ENCODE measurements around the gene MSANTD1. TPM values are rescaled to one million over a fixed set of nuclear protein-coding genes. Genes with fewer than 3 reads are reported as not detected.

The MSANTD1 gene
- total and polyA plus RNA-seq, 4 donors = 0.05 to 1.2 (median 0.23) TPM; not detected in 1

DNA sequence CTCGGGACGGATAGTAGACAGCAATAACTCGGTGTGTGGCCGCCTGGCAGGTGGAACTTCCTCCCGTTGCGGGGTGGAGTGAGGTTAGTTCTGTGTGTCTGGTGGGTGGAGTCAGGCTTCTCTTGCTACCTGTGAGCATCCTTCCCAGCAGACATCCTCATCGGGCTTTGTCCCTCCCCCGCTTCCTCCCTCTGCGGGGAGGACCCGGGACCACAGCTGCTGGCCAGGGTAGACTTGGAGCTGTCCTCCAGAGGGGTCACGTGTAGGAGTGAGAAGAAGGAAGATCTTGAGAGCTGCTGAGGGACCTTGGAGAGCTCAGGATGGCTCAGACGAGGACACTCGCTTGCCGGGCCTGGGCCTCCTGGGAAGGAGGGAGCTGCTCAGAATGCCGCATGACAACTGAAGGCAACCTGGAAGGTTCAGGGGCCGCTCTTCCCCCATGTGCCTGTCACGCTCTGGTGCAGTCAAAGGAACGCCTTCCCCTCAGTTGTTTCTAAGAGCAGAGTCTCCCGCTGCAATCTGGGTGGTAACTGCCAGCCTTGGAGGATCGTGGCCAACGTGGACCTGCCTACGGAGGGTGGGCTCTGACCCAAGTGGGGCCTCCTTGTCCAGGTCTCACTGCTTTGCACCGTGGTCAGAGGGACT lies 5.7 kb upstream of the MSANTD1 start:
- 86% methylated on average over 23 of the region's 23 CpGs for WGBS
- Histone ChIP-seq H3K4me3 (ENCODE audit: low read depth in 1 of 3, low read length in 3 of 3) (no peak overlapping the region), H3K36me3 (ENCODE audit: control insufficient read depth in 4 of 4, insufficient read depth in 3 of 4, low read depth in 1 of 4, low read length in 3 of 4) (peaks cover 14 to 44% (median 14%) of the 10 kb centered on the region in 4 donors), H3K4me1 (ENCODE audit: control insufficient read depth in 4 of 4, insufficient read depth in 4 of 4, low read length in 3 of 4) (no peaks in the 10 kb centered on the region), H3K9ac (ENCODE audit: low read depth in 1 of 2, low read length in 2 of 2) (no peak overlapping the region), H3K27me3 (ENCODE audit: control insufficient read depth in 4 of 4, insufficient read depth in 4 of 4, low read length in 3 of 4) (no peaks in the 10 kb centered on the region), H3K27ac (ENCODE audit: low read depth in 1 of 2, low read length in 2 of 2) (no peak overlapping the region), H3K9me3 (ENCODE audit: control insufficient read depth in 4 of 4, low read length in 3 of 4) (no peaks in the 10 kb centered on the region)
- no peak for DNase-seq (ENCODE audit: low spot score)
- TF ChIP-seq NR2F2 (IDR thresholded peaks at IDR 0.05) = no peak
- no peak for TF ChIP-seq HNF4A (conservative IDR thresholded peaks at IDR 0.05)
- TF ChIP-seq, protein P1, sequence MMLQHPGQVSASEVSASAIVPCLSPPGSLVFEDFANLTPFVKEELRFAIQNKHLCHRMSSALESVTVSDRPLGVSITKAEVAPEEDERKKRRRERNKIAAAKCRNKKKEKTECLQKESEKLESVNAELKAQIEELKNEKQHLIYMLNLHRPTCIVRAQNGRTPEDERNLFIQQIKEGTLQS (IDR thresholded peaks at IDR 0.05) = no peak
- no peak for TF ChIP-seq RAD21 (IDR thresholded peaks at IDR 0.05)
- no peak for TF ChIP-seq YY1 (IDR thresholded peaks at IDR 0.05)
- no peak for TF ChIP-seq HNF4G (IDR thresholded peaks at IDR 0.05)
- no peak for TF ChIP-seq SP1 (IDR thresholded peaks at IDR 0.05)
- TF ChIP-seq, protein P2, sequence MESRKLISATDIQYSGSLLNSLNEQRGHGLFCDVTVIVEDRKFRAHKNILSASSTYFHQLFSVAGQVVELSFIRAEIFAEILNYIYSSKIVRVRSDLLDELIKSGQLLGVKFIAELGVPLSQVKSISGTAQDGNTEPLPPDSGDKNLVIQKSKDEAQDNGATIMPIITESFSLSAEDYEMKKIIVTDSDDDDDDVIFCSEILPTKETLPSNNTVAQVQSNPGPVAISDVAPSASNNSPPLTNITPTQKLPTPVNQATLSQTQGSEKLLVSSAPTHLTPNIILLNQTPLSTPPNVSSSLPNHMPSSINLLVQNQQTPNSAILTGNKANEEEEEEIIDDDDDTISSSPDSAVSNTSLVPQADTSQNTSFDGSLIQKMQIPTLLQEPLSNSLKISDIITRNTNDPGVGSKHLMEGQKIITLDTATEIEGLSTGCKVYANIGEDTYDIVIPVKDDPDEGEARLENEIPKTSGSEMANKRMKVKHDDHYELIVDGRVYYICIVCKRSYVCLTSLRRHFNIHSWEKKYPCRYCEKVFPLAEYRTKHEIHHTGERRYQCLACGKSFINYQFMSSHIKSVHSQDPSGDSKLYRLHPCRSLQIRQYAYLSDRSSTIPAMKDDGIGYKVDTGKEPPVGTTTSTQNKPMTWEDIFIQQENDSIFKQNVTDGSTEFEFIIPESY (IDR thresholded peaks at IDR 0.05) = no peak
- no peak for TF ChIP-seq FOXA2 (IDR thresholded peaks at IDR 0.05)
- TF ChIP-seq JUND (IDR thresholded peaks at IDR 0.05) = no peak
- TF ChIP-seq GABPA (IDR thresholded peaks at IDR 0.05 in 1 of 2, conservative IDR thresholded peaks at IDR 0.05 in 1 of 2) = no peak
- TF ChIP-seq, protein P3, sequence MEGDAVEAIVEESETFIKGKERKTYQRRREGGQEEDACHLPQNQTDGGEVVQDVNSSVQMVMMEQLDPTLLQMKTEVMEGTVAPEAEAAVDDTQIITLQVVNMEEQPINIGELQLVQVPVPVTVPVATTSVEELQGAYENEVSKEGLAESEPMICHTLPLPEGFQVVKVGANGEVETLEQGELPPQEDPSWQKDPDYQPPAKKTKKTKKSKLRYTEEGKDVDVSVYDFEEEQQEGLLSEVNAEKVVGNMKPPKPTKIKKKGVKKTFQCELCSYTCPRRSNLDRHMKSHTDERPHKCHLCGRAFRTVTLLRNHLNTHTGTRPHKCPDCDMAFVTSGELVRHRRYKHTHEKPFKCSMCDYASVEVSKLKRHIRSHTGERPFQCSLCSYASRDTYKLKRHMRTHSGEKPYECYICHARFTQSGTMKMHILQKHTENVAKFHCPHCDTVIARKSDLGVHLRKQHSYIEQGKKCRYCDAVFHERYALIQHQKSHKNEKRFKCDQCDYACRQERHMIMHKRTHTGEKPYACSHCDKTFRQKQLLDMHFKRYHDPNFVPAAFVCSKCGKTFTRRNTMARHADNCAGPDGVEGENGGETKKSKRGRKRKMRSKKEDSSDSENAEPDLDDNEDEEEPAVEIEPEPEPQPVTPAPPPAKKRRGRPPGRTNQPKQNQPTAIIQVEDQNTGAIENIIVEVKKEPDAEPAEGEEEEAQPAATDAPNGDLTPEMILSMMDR (IDR thresholded peaks at IDR 0.05; ENCODE audit: low read depth, low read length, missing input control) = no peak

DNA sequence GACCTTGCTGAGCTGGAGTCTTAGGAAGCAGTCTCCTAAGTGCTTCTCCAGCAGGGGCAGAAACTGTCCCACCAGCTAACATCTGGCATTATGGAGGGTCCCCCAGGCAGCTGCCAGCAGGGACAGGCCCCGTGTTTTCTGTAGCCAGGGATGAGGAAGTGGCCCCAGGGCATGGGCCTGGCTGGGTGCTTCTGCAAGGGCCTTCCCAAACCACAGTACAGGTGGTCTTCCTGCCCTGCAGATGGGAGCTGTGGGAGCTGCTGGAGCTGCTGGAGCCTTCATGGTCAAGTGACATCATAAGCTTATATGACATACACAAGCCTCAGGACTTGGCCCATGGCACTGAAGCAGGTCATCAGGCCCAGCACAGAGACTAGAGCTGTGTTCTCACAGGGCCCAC lies 5.0 kb upstream of the MSANTD1 start:
- Histone ChIP-seq H3K27me3 (ENCODE audit: control insufficient read depth in 4 of 4, insufficient read depth in 4 of 4, low read length in 3 of 4) (no peaks in the 10 kb centered on the region), H3K9ac (ENCODE audit: low read depth in 1 of 2, low read length in 2 of 2) (no peak overlapping the region), H3K4me3 (ENCODE audit: low read depth in 1 of 3, low read length in 3 of 3) (no peak overlapping the region), H3K4me1 (ENCODE audit: control insufficient read depth in 4 of 4, insufficient read depth in 4 of 4, low read length in 3 of 4) (no peaks in the 10 kb centered on the region), H3K36me3 (ENCODE audit: control insufficient read depth in 4 of 4, insufficient read depth in 3 of 4, low read depth in 1 of 4, low read length in 3 of 4) (peaks cover 12 to 38% (median 13%) of the 10 kb centered on the region in 4 donors), H3K9me3 (ENCODE audit: control insufficient read depth in 4 of 4, low read length in 3 of 4) (no peaks in the 10 kb centered on the region), H3K27ac (ENCODE audit: low read depth in 1 of 2, low read length in 2 of 2) (no peak overlapping the region)
- TF ChIP-seq FOXA2 (IDR thresholded peaks at IDR 0.05) (no peak), RXRA (IDR thresholded peaks at IDR 0.05) (no peak), YY1 (IDR thresholded peaks at IDR 0.05) (no peak), HNF4G (IDR thresholded peaks at IDR 0.05) (no peak), TAF1 (conservative IDR thresholded peaks at IDR 0.05) (no peak), RAD21 (IDR thresholded peaks at IDR 0.05) (no peak), HNF4A (conservative IDR thresholded peaks at IDR 0.05) (no peak), JUND (IDR thresholded peaks at IDR 0.05) (no peak), GABPA (IDR thresholded peaks at IDR 0.05 in 1 of 2, conservative IDR thresholded peaks at IDR 0.05 in 1 of 2) (no peak), FOXA1 (IDR thresholded peaks at IDR 0.05) (no peak), EGR1 (IDR thresholded peaks at IDR 0.05; ENCODE audit: low read depth in 2 of 2) (no peak), NR2F2 (IDR thresholded peaks at IDR 0.05) (no peak), SP1 (IDR thresholded peaks at IDR 0.05) (no peak)
- TF ChIP-seq, protein P1 (IDR thresholded peaks at IDR 0.05) = no peak
- TF ChIP-seq, protein P4, sequence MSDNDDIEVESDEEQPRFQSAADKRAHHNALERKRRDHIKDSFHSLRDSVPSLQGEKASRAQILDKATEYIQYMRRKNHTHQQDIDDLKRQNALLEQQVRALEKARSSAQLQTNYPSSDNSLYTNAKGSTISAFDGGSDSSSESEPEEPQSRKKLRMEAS (IDR thresholded peaks at IDR 0.05) = no peak
- TF ChIP-seq, protein P2 (IDR thresholded peaks at IDR 0.05) = no peak
- TF ChIP-seq, protein P5, sequence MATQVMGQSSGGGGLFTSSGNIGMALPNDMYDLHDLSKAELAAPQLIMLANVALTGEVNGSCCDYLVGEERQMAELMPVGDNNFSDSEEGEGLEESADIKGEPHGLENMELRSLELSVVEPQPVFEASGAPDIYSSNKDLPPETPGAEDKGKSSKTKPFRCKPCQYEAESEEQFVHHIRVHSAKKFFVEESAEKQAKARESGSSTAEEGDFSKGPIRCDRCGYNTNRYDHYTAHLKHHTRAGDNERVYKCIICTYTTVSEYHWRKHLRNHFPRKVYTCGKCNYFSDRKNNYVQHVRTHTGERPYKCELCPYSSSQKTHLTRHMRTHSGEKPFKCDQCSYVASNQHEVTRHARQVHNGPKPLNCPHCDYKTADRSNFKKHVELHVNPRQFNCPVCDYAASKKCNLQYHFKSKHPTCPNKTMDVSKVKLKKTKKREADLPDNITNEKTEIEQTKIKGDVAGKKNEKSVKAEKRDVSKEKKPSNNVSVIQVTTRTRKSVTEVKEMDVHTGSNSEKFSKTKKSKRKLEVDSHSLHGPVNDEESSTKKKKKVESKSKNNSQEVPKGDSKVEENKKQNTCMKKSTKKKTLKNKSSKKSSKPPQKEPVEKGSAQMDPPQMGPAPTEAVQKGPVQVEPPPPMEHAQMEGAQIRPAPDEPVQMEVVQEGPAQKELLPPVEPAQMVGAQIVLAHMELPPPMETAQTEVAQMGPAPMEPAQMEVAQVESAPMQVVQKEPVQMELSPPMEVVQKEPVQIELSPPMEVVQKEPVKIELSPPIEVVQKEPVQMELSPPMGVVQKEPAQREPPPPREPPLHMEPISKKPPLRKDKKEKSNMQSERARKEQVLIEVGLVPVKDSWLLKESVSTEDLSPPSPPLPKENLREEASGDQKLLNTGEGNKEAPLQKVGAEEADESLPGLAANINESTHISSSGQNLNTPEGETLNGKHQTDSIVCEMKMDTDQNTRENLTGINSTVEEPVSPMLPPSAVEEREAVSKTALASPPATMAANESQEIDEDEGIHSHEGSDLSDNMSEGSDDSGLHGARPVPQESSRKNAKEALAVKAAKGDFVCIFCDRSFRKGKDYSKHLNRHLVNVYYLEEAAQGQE (IDR thresholded peaks at IDR 0.05) = no peak
- TF ChIP-seq, protein P3 (IDR thresholded peaks at IDR 0.05; ENCODE audit: low read depth, low read length, missing input control) = no peak
- no peak for DNase-seq (ENCODE audit: low spot score)
- WGBS = 76% methylated on average over 1 of the region's 1 CpG
